GM12878 (cell line): ENCODE results near the gene C17orf113. TPM values are rescaled to one million over a fixed set of nuclear protein-coding genes. Genes with fewer than 3 reads are reported as not detected.

Source experiments
- ATAC-seq: fragments of 200-7000 bp; cut with Tn5 transposase; 3 replicates; pipeline ENCODE4 v1.9.1; 2020; ENCODE audit warnings: mild to moderate bottlenecking, moderate library complexity
- BruUV-seq: library from RNA; stranded (reverse); fragments of 400-500 nt; replicated peaks from 2 replicates; lab custom pipeline; 2021; lab: Mats Ljungman, UMichigan
- CTCF ChIA-PET: fragments of 300-600 bp; sonication (Branson Sonifier 250); formaldehyde crosslinking; extraction: SDS; loops from one replicate; lab custom pipeline; 2021; ENCODE audit warnings: inconsistent platforms; lab: Yijun Ruan, JAX
- POLR2A ChIA-PET: fragments of 350-600 bp; formaldehyde crosslinking; extraction: SDS; loops from one replicate; lab custom pipeline; 2021; ENCODE audit warnings: inconsistent platforms; lab: Charles Lee
- RAD21 ChIA-PET: fragments of 300-600 bp; sonication (Branson Sonifier 250); formaldehyde crosslinking; loops from one replicate; lab custom pipeline; 2023; ENCODE audit warnings: antibody characterized with exemption; ENCODE audit not compliant: unreplicated experiment; lab: Charles Lee
- SMC1A ChIA-PET: fragments of 300-600 bp; sonication (Branson Sonifier 250); formaldehyde crosslinking; loops from one replicate; lab custom pipeline; 2023; ENCODE audit not compliant: unreplicated experiment, uncharacterized antibody; lab: Charles Lee
- DNase-seq: peaks from one replicate; pipeline ENCODE4 v3.0.0-alpha.2; 2011; ENCODE audit warnings: low read depth, low spot score
- FAIRE-seq: peaks from 3 replicates; lab custom pipeline; 2011; peaks lifted over from hg19 to GRCh38; lab: Jason Lieb, UNC
- H2AFZ ChIP-seq: 2 replicates; pipeline ENCODE4 v1.6.0; 2011; ENCODE audit warnings: low read depth, low read length, control low read depth; ENCODE audit not compliant: control insufficient read depth
- H3K27ac ChIP-seq: 2 replicates; pipeline ENCODE4 v1.5.1; 2011; ENCODE audit warnings: control low read depth; ENCODE audit not compliant: control insufficient read depth, insufficient read depth
- H3K27me3 ChIP-seq, 2 experiments: replicated peaks in 1 of 2; 2 replicates each; pipeline versions ENCODE4 v1.6.0 to v1.6.1; 2011; ENCODE audit warnings: low read length in 1 of 2; ENCODE audit not compliant: control insufficient read depth in 2 of 2, insufficient read depth in 2 of 2
- H3K36me3 ChIP-seq, 2 experiments: 2 replicates each; pipeline ENCODE4 v1.5.1; 2011; ENCODE audit warnings: low read length in 1 of 2; ENCODE audit not compliant: control insufficient read depth in 2 of 2, insufficient read depth in 2 of 2
- H3K4me1 ChIP-seq: 2 replicates; pipeline ENCODE4 v1.6.1; 2011; ENCODE audit warnings: mild to moderate bottlenecking, low read length, moderate library complexity, mixed read lengths; ENCODE audit not compliant: control insufficient read depth, insufficient read depth
- H3K4me2 ChIP-seq: 2 replicates; pipeline ENCODE4 v1.6.0; 2011; ENCODE audit warnings: control low read depth; ENCODE audit not compliant: control insufficient read depth, insufficient read depth
- H3K4me3 ChIP-seq: fragments of 200-600 bp; sonication (generic); 2 replicates; pipeline ENCODE4 v1.5.1; 2016
- H3K79me2 ChIP-seq: 2 replicates; pipeline ENCODE4 v1.6.0; 2011; ENCODE audit warnings: low read length; ENCODE audit not compliant: control insufficient read depth, insufficient read depth
- H3K9ac ChIP-seq: 2 replicates; pipeline ENCODE4 v1.8.0; 2011; ENCODE audit warnings: low read length, control low read depth, mixed read lengths; ENCODE audit not compliant: control insufficient read depth, insufficient read depth
- H3K9me3 ChIP-seq: replicated peaks from 3 replicates; pipeline ENCODE4 v1.5.1; 2011; ENCODE audit warnings: mild to moderate bottlenecking, low read length; ENCODE audit not compliant: control insufficient read depth, insufficient read depth
- H4K20me1 ChIP-seq: 2 replicates; pipeline ENCODE4 v1.6.0; 2011; ENCODE audit not compliant: control insufficient read depth, insufficient read depth
- BCL11A ChIP-seq: IDR thresholded peaks from 2 replicates; pipeline ENCODE4 v1.6.1; 2011; ENCODE audit warnings: low read depth, low read length
- BCL3 ChIP-seq: IDR thresholded peaks from 2 replicates; pipeline ENCODE4 v1.6.1; 2011; ENCODE audit warnings: borderline replicate concordance, low read depth, mild to moderate bottlenecking, moderate library complexity, low read length; ENCODE audit not compliant: insufficient read depth, poor library complexity, severe bottlenecking
- GATAD2B ChIP-seq: fragments of 450-650 bp; conservative IDR thresholded peaks from 2 replicates; pipeline ENCODE4 v1.6.1; 2017; ENCODE audit warnings: low read depth, mild to moderate bottlenecking, moderate library complexity
- MTA2 ChIP-seq: fragments of 450-650 bp; IDR thresholded peaks from 2 replicates; pipeline ENCODE4 v1.6.1; 2016; ENCODE audit warnings: low read depth, mild to moderate bottlenecking, moderate library complexity
- PKNOX1 ChIP-seq: fragments of 450-650 bp; IDR thresholded peaks from 2 replicates; pipeline ENCODE4 v1.6.1; 2016; ENCODE audit warnings: mild to moderate bottlenecking
- POLR2AphosphoS5 ChIP-seq: IDR thresholded peaks from 2 replicates; pipeline ENCODE4 v1.6.1; 2011; ENCODE audit warnings: mild to moderate bottlenecking, low read length, inconsistent platforms
- TCF12 ChIP-seq: IDR thresholded peaks from 2 replicates; pipeline ENCODE4 v1.6.1; 2011; ENCODE audit warnings: low read depth, mild to moderate bottlenecking, low read length
- TCF7 ChIP-seq: IDR thresholded peaks from 2 replicates; pipeline ENCODE4 v1.6.1; 2014; ENCODE audit warnings: antibody characterized with exemption, borderline replicate concordance
- WGBS: methylation state at CpG from one replicate; pipeline ENCODE4 v1.1.6; 2016; ENCODE audit warnings: low lambda C conversion rate; ENCODE audit not compliant: insufficient replicate concordance, insufficient coverage; ENCODE audit errors: missing lambda C conversion rate; 5-methylcytosine and 5-hydroxymethylcytosine counted together
- in situ Hi-C: fragments of 300-500 bp; cut with MboI; formaldehyde crosslinking; loops from 9 replicates; pipeline ENCODE4 v1.14.3; 2018; ENCODE audit warnings: mixed read lengths
- intact Hi-C: fragments of 100-400 bp; cut with micrococcal nuclease; formaldehyde crosslinking; loops from one replicate; pipeline ENCODE4 v1.14.2; 2022; ENCODE audit not compliant: unreplicated experiment
- polyA plus RNA-seq, 11 experiments: library from polyadenylated mRNA; depleted of rRNA in 4 of 11; unstranded in 6 of 11; stranded (reverse) in 5 of 11; fragments of >200 nt; fragmentation: Nextera tagmentation in 4 of 11; fragmentation: Illumina TruSeq in 1 of 11; extraction: Ambion mirVana in 4 of 11; extraction: Trizol in 1 of 11; gene quantifications; 1 replicate in 1 of 11; 2 replicates in 10 of 11; pipeline versions ENCODE4 v1.2.1 to v1.2.3, GENCODE V29; 2011 to 2016; ENCODE audit warnings: inconsistent platforms in 2 of 11, missing spikeins in 2 of 11, low read depth in 1 of 11
- total RNA-seq, 4 experiments: library from RNA; depleted of rRNA in 3 of 4; stranded (reverse); fragments of >200 nt in 3 of 4; fragmentation: Illumina TruSeq in 1 of 4; extraction: Trizol in 1 of 4; gene quantifications; 2 replicates each; pipeline versions ENCODE4 v1.2.1 to v1.2.3, GENCODE V29; 2013 to 2021

Gene C17orf113
- total and polyA plus RNA-seq, 10 of the 15 experiments (the other 5 are each of a cell fraction or from before 2014, with no cell fraction given): 0.03 to 0.17 (median 0.08) TPM; not detected in 3

GRCh38 chr17:42049834-42050392 lies 488 bp downstream of the C17orf113 start (continued):
- no peak for TF ChIP-seq TCF7
- TF ChIP-seq GATAD2B: no peak
- TF ChIP-seq BCL11A: no peak
- TF ChIP-seq, all 136 proteins: peak for 0

GRCh38 chr17:42047343-42047742 lies 3.1 kb downstream of the C17orf113 start:
- no peaks in the 10 kb centered on the region for H3K79me2 ChIP-seq
- no peak for ATAC-seq
- no peaks in the 10 kb centered on the region for H3K9me3 ChIP-seq
- ChIA-PET CTCF (no interaction called here), RAD21 (no interaction called here), SMC1A (no interaction called here), POLR2A (no interaction called here)
- H3K9ac ChIP-seq: no peak overlapping the region
- no TSS peak for BruUV-seq
- H2AFZ ChIP-seq: no peak overlapping the region
- H3K4me1 ChIP-seq: no peaks in the 10 kb centered on the region
- H3K27ac ChIP-seq: no peak overlapping the region
- H3K36me3 ChIP-seq: no peaks in the 10 kb centered on the region
- 49% methylated on average over 12 of the region's 12 CpGs for WGBS
- DNase-seq: no peak
- peaks cover 3 to 4% of the 10 kb centered on the region in 2 experiments for H3K27me3 ChIP-seq
- in situ Hi-C loops (no loop called here), intact Hi-C loops (no loop called here)
- H3K4me3 ChIP-seq: no peak overlapping the region
- no peaks in the 10 kb centered on the region for H4K20me1 ChIP-seq
- no peak overlapping the region for H3K4me2 ChIP-seq
- TF ChIP-seq BCL3: no peak
- TF ChIP-seq MTA2: no peak
- no peak for TF ChIP-seq TCF12
- no peak for TF ChIP-seq PKNOX1
- no peak for TF ChIP-seq POLR2AphosphoS5
- no peak for FAIRE-seq
